NCI-H2196 treated with DMSO at 0.1 percent for 48 hours (cell line): ENCODE measurements around the gene ZNF735.
"Not testable (repeated sequence)": the region's sequence is repeated elsewhere in the genome, so short reads cannot be mapped to it uniquely, and the experiment has no call there.

Experiments used
- DNase-seq: peaks from one replicate; lab custom pipeline; 2025; ENCODE audit not compliant: unreplicated experiment; lab: John Stamatoyannopoulos, UW

ZNF735 gene

GRCh38 chr7:64206903-64207302 is at the start of gene ZNF735:
ZNF735 (plus strand) TSS chr7:64207203; CDS start chr7:64207203, 0 bp downstream.
- DNase-seq = no peak

GRCh38 chr7:64170974-64171373 is 36.0 kb upstream of the ZNF735 start:
- DNase-seq = not testable (repeated sequence)

- DNase-seq = no peak
Measured at GRCh38 chr7:64174328-64174727, 32.7 kb upstream of the ZNF735 start.

GRCh38 chr7:64174941-64175340 is 32.1 kb upstream of the ZNF735 start:
- no peak for DNase-seq

GRCh38 chr7:64180989-64181388 is 26.0 kb upstream of the ZNF735 start:
- DNase-seq = no peak

GRCh38 chr7:64181586-64181985 is 25.4 kb upstream of the ZNF735 start:
- DNase-seq = no peak

- DNase-seq = no peak
Measured at GRCh38 chr7:64182036-64182790, 24.8 kb upstream of the ZNF735 start.

- no peak for DNase-seq
Measured at GRCh38 chr7:64183126-64183742, 23.8 kb upstream of the ZNF735 start.

GRCh38 chr7:64183827-64184372 is 23.1 kb upstream of the ZNF735 start:
- no peak for DNase-seq

GRCh38 chr7:64184376-64184775 is 22.6 kb upstream of the ZNF735 start:
- no peak for DNase-seq

GRCh38 chr7:64187408-64187807 is 19.6 kb upstream of the ZNF735 start:
- DNase-seq = no peak

- DNase-seq = no peak
Measured at GRCh38 chr7:64192148-64192704, 14.8 kb upstream of the ZNF735 start.

- DNase-seq = no peak
Measured at GRCh38 chr7:64192775-64193174, 14.2 kb upstream of the ZNF735 start.

GRCh38 chr7:64219710-64220298 is 12.8 kb downstream of the ZNF735 start:
- DNase-seq = not testable (repeated sequence)

GRCh38 chr7:64223366-64223765 is 16.4 kb downstream of the ZNF735 start:
- DNase-seq = no peak

GRCh38 chr7:64228174-64228573 is 21.2 kb downstream of the ZNF735 start, which contains the start of gene ZNF679:
ZNF679 (plus strand) TSS chr7:64228474; CDS start chr7:64249118, 20,644 bp downstream.
- not testable (repeated sequence) for DNase-seq

- DNase-seq = no peak
Measured at GRCh38 chr7:64266341-64266919, 59.4 kb downstream of the ZNF735 start.
